Thyroid gland (tissue), 4 donors: ENCODE results near the gene GABRR2. TPM values are rescaled to one million over a fixed set of nuclear protein-coding genes. Genes with fewer than 3 reads are reported as not detected.

Experiments used
- DNase-seq, 2 donors: peaks; one replicate each; pipeline ENCODE4 v3.0.0-alpha.2; 2019
- H3K27ac ChIP-seq, 3 donors: fragments of 200-600 bp; sonication (generic); 1 replicate in 2 of 3; 2 replicates in 1 of 3; pipeline ENCODE4 v1.5.1; 2016 to 2019; ENCODE audit warnings: mild to moderate bottlenecking in 1 of 3, moderate library complexity in 1 of 3
- H3K27me3 ChIP-seq: fragments of 200-600 bp; sonication (generic); one replicate; pipeline ENCODE4 v1.5.1; 2019
- H3K36me3 ChIP-seq, 2 donors: fragments of 200-600 bp; sonication (generic); one replicate each; pipeline ENCODE4 v1.5.1; 2016 to 2019
- H3K4me1 ChIP-seq, 2 donors: fragments of 200-600 bp; sonication (generic); one replicate each; pipeline ENCODE4 v1.5.1; 2017 to 2019
- H3K4me3 ChIP-seq, 3 donors: fragments of 200-600 bp; sonication (generic); replicated peaks in 1 of 3; 1 replicate in 2 of 3; 2 replicates in 1 of 3; pipeline ENCODE4 v1.5.1; 2016; ENCODE audit warnings: mild to moderate bottlenecking in 1 of 3
- H3K9me3 ChIP-seq: fragments of 200-600 bp; sonication (generic); one replicate; pipeline ENCODE4 v1.5.1; 2017
- POLR2A ChIP-seq, 2 donors: fragments of 450-650 bp; IDR thresholded peaks; one replicate each; pipeline ENCODE4 v1.6.1; 2017; ENCODE audit warnings: antibody characterized with exemption in 2 of 2, mild to moderate bottlenecking in 2 of 2, moderate library complexity in 1 of 2
- WGBS, 2 donors: methylation state at CpG; one replicate each; pipeline ENCODE4 v1.1.5; 2017; 5-methylcytosine and 5-hydroxymethylcytosine counted together
- intact Hi-C: fragments of 100-400 bp; cut with DNase I; formaldehyde crosslinking; loops from one replicate; pipeline ENCODE4 v1.15.1; 2023
- total RNA-seq, 4 donors: library from RNA; depleted of rRNA; stranded (reverse); fragments of >200 nt; gene quantifications; one replicate each; pipeline ENCODE4 v1.2.3, GENCODE V29; 2016
- TF ChIP-seq, protein P1 (sequence below), 6 experiments: fragments of 200-600 bp in 3 of 6; fragments of 450-650 bp in 3 of 6; sonication (generic) in 3 of 6; IDR thresholded peaks; one replicate each; pipeline ENCODE4 v1.5.1; 2016 to 2019; ENCODE audit warnings: antibody characterized with exemption in 6 of 6, mild to moderate bottlenecking in 2 of 6, inconsistent platforms in 1 of 6, moderate library complexity in 1 of 6

GABRR2 gene
- total RNA-seq, 4 donors from 2014 or later = 0.42 to 2.1 (median 0.56) TPM

- H3K9me3 ChIP-seq = no peaks in the 10 kb centered on the region
- intact Hi-C loops = no loop called here
- no peaks in the 10 kb centered on the region for H3K27me3 ChIP-seq
- H3K4me3 ChIP-seq = no peak overlapping the region
- peak in 1 of 2 donors; percentile 14 for DNase-seq
- no peaks in the 10 kb centered on the region for H3K36me3 ChIP-seq
- H3K4me1 ChIP-seq = no peaks in the 10 kb centered on the region
- 48 to 54% methylated on average over 3 of the region's 3 CpGs for WGBS, 2 donors
- H3K27ac ChIP-seq = no peak overlapping the region
- TF ChIP-seq POLR2A (IDR thresholded peaks at IDR 0.05) = no peak
- TF ChIP-seq, protein P1, sequence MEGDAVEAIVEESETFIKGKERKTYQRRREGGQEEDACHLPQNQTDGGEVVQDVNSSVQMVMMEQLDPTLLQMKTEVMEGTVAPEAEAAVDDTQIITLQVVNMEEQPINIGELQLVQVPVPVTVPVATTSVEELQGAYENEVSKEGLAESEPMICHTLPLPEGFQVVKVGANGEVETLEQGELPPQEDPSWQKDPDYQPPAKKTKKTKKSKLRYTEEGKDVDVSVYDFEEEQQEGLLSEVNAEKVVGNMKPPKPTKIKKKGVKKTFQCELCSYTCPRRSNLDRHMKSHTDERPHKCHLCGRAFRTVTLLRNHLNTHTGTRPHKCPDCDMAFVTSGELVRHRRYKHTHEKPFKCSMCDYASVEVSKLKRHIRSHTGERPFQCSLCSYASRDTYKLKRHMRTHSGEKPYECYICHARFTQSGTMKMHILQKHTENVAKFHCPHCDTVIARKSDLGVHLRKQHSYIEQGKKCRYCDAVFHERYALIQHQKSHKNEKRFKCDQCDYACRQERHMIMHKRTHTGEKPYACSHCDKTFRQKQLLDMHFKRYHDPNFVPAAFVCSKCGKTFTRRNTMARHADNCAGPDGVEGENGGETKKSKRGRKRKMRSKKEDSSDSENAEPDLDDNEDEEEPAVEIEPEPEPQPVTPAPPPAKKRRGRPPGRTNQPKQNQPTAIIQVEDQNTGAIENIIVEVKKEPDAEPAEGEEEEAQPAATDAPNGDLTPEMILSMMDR (IDR thresholded peaks at IDR 0.05) = no peak
Measured at GRCh38 chr6:89357390-89357789, 42.3 kb upstream of the GABRR2 start.

DNA sequence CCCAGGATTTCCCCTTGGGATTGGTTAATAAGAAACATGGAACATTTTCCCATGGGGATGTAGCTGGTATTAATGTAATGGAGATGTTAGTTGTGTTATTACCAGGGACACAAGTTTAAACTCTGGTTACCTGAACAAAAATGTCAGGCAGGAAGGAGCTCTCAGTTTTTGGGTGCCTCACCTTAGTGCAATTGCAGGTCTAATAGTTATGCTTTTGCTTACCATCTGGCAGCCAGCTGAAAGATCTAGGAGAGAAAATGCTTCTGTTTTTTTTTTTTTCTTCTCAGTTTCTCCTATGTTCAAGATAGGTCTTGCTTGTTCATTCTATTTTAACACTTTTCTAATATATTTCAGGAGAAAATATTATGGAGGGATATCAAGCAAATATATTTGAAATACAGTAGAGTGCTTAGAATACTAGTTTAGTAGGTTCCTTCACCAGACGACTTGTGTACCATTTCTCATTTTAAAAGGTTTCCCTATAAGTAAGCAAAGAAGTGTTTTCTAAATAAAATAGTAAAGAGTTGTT, 41.6 kb upstream of the GABRR2 start:
- H3K36me3 ChIP-seq = no peaks in the 10 kb centered on the region
- 63% methylated on average over 1 of the region's 1 CpG for WGBS, 2 donors
- H3K4me3 ChIP-seq = no peak overlapping the region
- no peak overlapping the region for H3K27ac ChIP-seq
- no peaks in the 10 kb centered on the region for H3K27me3 ChIP-seq
- H3K4me1 ChIP-seq = no peaks in the 10 kb centered on the region
- TF ChIP-seq POLR2A (IDR thresholded peaks at IDR 0.05) = no peak
- TF ChIP-seq, protein P1 (IDR thresholded peaks at IDR 0.05) = no peak
- no peaks in the 10 kb centered on the region for H3K9me3 ChIP-seq
- intact Hi-C loops = no loop called here
- no peak for DNase-seq

DNA sequence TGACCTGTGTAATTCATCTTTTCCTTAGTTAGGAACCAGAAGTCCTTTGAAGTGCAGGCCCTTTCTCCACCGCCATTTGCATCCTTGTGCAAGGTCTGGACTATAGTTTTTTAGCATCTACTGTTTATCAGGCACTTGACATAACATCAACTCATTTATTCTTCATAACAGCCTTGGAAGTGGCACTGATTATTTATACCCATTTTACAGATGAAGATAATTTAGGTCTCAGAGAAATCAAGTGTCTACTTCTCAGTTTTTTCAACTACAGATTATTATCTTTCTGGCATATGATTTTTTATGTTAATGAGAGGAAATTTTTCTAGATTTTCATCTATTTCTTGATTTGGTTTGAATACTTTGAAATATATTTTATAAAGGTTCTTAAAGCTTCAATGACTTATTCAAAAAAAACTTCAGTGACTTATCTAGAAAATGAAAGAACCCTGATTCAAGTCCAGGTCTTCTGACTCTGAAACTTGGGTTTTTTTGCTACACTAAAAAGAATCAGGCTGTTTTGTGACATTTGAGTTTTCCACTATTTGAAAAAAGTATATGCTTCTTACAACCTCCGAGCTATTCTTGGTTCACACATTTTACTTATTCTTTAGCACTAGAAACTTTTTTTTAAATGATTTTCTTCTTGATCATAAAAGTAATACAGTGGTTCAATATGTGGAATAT, 40.6 kb upstream of the GABRR2 start:
- Histone ChIP-seq H3K27ac (no peak overlapping the region), H3K4me3 (no peak overlapping the region), H3K9me3 (no peaks in the 10 kb centered on the region), H3K36me3 (no peaks in the 10 kb centered on the region), H3K4me1 (peaks cover 7 to 10% of the 10 kb centered on the region in 2 donors), H3K27me3 (no peaks in the 10 kb centered on the region)
- TF ChIP-seq, protein P1 (IDR thresholded peaks at IDR 0.05) = no peak
- TF ChIP-seq POLR2A (IDR thresholded peaks at IDR 0.05) = no peak
- no peak for DNase-seq
- 88 to 95% methylated on average over 2 of the region's 2 CpGs for WGBS, 2 donors
- intact Hi-C loops = no loop called here

- intact Hi-C loops = no loop called here
- no peak for DNase-seq
- H3K4me3 ChIP-seq = no peak overlapping the region
- H3K9me3 ChIP-seq = no peaks in the 10 kb centered on the region
- H3K27ac ChIP-seq = peak overlapping the region in 2 of 3 donors; percentile 98 to 99
- peaks cover 11 to 28% of the 10 kb centered on the region in 2 donors for H3K4me1 ChIP-seq
- no peaks in the 10 kb centered on the region for H3K36me3 ChIP-seq
- 88 to 91% methylated on average over 2 of the region's 2 CpGs for WGBS, 2 donors
- TF ChIP-seq POLR2A (IDR thresholded peaks at IDR 0.05) = no peak
- TF ChIP-seq, protein P1 (IDR thresholded peaks at IDR 0.05) = no peak
- no peaks in the 10 kb centered on the region for H3K27me3 ChIP-seq
Measured at GRCh38 chr6:89353702-89354392, 38.7 kb upstream of the GABRR2 start.

DNA sequence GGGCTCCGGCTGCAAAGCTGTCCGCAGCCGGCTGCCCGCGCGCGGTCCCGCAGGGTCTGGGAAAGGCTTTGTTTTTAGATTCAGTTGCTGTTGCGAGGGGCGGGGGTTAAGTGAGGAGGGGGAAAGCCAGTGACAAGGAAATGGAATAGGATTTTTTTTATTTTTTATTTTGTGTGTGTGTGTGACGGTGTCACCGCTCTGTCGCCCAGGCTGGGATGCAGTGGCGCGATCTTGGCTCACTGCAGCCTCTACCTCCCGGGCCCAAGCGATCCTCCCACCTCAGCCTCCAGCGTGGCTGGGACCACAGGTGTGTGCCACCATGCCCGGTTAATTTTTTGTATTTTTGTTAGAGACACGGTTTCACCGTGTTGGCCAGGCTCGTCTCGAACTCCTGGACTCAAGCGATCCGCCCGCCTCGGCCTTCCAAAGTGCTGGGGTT, 38.0 kb upstream of the GABRR2 start:
- H3K36me3 ChIP-seq = no peaks in the 10 kb centered on the region
- peak overlapping the region; percentile 98 to 99 (median 98) for H3K27ac ChIP-seq
- no peaks in the 10 kb centered on the region for H3K9me3 ChIP-seq
- no peaks in the 10 kb centered on the region for H3K27me3 ChIP-seq
- intact Hi-C loops = no loop called here
- 46 to 58% methylated on average over 23 to 25 of the region's 27 CpGs for WGBS, 2 donors
- peaks cover 14 to 35% of the 10 kb centered on the region in 2 donors for H3K4me1 ChIP-seq
- DNase-seq = peak in 1 of 2 donors; percentile 1
- TF ChIP-seq, protein P1 (IDR thresholded peaks at IDR 0.05) = no peak
- no peak for TF ChIP-seq POLR2A (IDR thresholded peaks at IDR 0.05)
- H3K4me3 ChIP-seq = peak overlapping the region; percentile 40 to 76 (median 66)
